NOMO-1 (cell line): ENCODE data around the gene KIF20A.
"Not testable (repeated sequence)": the region's sequence is repeated elsewhere in the genome, so short reads cannot be mapped to it uniquely, and the experiment has no call there.

Source experiments
- DNase-seq, 2 experiments: peaks; one replicate each; lab custom pipeline; 2025; ENCODE audit not compliant: unreplicated experiment in 2 of 2; lab: John Stamatoyannopoulos, UW

KIF20A gene

DNA sequence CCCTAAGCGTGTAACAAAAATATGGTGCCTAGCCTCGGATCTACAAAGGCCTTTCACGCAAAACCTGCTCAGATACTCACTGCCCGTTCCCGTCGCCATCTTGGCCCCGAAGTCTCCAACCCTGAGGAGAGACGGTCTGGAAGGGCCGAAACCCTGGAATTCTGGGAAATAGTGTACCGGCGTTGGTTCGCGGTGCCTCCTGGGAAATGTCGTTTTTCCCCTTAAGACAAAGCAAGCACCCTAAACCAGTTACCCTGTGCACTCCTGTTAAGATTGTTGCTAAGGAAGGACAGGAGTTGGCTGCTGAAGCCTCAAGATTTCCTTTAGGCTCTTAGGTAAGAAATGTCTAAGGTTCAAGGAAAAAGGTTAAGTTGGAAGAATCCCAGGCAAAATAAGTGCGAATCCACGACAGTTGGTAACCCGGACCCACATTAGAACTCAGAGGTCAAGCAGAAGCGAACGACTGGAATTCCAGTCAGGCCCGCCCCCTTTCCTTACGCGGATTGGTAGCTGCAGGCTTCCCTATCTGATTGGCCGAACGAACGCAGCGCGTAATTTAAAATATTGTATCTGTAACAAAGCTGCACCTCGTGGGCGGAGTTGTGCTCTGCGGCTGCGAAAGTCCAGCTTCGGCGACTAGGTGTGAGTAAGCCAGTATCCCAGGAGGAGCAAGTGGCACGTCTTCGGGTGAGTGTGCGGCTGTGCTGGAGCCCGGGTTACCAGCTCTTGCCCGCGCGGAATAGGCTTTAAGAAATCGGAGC, at the start of gene KIF20A, which contains the start of gene BRD8:
Gene KIF20A, plus strand, starts transcription at position 597 of the 761 bp plus-strand sequence. CDS start 569 bp downstream, outside the sequence.
Gene BRD8, minus strand, starts transcription at position 115 of the 761 bp plus-strand sequence. Its CDS starts 16 bp downstream, at position 99.
- DNase-seq, result peak; percentile 97 to 99

DNA sequence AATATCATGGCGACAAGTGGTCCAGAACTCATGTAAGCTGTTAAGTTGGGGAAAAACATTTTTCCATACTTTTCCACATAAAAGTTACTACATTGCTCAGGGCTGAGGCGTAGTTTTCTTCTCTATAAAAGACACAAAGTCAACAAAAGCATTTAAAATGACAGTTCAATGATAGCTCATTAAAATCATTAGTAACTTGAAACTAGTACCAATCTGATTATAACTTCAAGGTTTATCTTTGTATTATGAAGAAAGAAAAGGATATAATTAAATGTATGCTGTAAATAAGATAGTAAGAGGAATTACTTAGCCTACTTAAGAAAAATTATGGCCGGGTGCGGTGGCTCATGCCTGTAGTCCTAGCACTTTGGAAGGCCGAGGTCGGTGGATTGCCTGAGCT, 49.6 kb upstream of the KIF20A start:
- DNase-seq, result no peak

DNA sequence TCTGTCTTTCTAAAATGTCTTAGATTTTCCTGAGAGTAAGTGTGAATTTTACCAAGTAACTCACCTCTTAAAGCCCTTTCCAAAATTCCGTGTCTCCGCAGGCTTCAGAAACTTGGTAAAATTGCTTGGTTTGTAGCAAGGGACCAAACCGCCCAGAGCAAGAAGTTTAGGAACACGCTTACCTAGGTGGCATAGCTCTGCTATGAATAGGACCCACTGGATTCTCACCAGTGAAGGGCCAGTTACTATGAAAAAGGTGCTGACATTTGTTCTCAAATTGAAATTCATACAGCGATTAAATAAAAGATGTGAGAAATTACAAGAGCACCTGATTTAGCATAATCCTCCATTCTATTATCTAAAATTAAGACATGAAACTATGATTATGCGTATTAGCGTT, 46.4 kb upstream of the KIF20A start:
- DNase-seq, result no peak

DNA sequence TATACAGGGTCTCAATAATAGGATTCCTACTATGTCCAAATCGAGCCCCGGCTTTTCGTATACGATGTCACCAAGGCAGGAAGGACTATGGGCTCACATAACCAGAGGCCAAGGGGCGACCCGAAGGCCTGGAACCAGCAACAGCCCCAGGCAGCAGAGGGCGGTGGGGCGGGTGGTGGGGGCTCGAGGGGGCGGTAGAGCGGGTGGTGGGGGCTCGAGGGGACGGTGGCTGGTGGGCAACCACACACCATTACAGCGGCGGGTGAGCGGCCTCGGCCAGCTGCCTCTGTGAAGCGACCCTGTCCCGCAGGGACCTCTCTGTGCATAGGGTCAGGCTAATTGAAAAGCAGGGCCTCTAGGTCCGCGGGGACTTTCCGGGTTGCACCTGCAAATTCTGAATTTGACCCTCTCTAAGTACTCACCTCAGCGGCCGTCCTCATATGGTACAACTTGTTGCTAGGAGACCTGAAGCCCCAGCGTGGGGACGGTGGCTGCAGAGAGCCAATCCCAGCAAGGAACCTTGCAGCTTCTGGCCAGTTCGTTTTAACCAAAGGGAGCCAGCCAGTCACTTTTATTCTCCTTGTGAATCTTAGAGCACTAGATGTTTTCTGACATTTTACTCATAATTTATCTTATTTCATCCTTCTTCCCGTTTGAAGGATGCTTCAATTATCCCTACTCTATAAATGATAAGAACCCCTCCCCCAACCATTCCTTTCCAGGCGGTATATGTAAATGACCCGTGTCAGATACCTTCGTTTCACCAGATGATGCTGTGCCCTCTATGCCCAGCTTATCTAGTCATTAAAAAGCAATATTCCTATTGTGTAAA, 39.7 kb upstream of the KIF20A start, which contains the start of gene NME5:
Gene NME5, minus strand, starts transcription at position 480 of the 832 bp plus-strand sequence. CDS start 648 bp downstream, outside the sequence.
- no peak for DNase-seq

DNA sequence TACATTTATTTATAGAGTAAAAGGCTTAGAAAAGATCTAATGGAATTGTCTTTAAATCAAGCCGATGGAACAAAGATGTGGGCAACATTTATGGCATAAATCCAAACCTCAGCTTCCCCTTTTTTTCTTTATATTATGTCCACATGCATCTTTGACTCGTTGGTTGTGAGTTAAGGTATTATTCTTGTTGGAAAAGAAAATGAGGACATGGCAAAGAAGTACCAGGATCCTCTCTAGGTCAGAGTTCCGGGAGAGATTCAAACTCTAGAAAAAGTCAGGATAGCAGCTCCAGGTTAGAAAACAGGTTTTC, 39.2 kb upstream of the KIF20A start:
- peak; percentile 17 to 74 for DNase-seq

DNA sequence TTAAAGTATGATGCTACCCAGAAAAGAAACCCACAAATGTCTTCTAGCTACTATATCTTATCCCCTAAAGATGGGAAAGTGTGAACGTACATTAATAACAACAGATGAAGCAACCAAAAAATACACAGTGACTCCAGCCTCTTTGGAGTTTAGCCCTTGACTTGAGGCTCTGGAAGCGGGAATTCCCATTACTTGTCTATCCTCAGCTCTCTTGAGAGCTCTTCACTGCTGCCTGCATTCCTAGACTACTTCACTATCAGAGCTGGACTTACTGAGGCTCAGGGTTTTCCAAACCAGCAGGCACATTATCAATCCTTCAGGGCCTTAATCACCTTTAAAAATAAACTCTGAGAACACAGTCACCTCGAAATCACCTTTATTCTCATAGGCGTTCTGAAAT, 38.6 kb upstream of the KIF20A start:
- DNase-seq, result no peak

DNA sequence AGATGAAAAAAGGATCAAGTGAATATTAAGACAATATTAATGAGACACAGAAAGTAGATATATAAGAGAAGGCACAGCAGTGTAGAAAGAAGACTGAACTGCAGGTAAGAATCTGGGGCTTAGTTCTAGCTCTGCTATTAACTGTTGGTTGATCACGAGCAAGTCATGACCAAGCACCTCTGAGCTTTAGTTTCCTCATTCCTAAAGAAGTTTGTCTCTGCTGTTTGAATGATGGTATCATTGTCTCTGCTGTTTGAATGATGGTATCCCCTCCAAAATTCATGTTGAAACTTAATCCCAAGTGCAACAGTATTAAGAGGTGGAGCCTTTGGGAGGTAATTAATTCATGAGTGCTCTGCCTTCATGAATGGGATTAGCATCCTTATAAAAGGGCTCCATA, 37.2 kb upstream of the KIF20A start:
- DNase-seq, result no peak

DNA sequence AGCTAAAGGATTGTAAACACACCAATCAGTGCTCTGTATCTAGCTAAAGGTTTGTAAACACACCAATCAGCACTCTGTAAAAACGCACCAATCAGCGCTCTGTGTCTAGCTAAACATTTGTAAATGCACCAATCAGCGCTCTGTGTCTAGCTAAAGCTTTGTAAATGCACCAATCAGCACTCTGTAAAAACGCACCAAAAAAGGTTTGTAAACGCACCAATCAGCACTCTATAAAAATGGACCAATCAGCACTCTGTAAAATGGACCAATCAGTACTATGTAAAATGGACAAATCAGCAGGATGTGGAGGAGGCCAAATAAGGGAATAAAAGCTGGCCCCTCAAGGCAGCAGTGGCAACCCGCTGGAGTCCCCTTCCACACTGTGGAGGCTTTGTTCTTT, 35.3 kb upstream of the KIF20A start:
- not testable (repeated sequence) for DNase-seq

DNA sequence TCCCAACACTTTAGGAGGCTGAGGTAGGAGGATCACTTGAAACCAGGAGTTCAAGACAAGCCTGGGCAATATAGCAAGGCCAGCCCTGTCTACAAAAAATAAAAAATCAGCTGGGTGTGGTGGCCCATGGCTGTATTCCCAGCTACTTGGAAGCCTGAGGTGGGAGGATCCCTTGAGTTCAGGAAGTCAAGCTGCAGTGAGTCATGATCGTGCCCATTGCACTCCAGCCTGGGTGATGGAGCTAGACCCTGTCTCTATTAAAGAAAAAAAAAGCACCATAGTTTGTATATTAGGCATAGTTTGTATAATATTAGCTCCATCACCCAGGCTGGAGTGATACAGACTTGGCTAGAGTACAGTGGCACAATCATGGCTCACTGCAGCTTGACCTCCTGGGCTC, 30.1 kb upstream of the KIF20A start:
- DNase-seq, result no peak

DNA sequence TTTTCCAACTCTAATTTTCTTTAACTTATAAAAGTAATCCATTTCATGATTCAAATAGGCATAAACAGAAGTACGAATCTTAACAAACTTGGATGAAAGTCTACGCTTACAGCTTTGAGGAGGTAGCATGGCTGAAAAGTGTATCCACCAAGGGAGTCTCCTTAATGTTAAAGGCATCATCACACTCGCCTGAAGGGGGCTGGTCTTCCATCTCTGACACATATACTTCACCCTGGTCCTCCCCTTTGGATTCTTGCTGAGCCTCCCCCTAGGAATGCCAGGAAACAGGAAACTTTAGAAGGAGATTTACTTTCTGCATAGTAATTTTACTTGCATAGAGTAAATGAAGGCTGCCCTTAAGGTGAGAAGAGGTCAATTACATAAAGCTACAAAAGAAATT, 29.4 kb upstream of the KIF20A start:
- DNase-seq, result no peak

DNA sequence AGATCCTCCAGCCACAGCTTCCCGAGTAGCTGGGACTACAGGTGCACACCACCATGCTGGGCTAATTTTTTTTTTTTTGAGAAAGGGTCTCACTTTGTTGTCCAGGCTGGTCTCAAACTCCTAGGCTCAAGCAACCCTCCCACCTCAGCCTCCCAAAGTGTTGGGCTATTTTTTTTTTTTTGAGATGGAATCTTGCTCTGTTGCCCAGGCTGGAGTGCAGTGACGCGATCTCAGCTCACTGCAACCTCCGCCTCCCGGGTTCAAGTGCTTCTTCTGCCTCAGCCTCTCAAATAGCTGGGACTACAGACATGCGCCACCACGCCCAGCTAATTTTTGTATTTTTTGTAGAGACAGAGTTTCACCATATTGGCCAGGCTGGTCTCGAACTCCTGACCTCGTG, 22.9 kb upstream of the KIF20A start:
- DNase-seq, result not testable (repeated sequence)

DNA sequence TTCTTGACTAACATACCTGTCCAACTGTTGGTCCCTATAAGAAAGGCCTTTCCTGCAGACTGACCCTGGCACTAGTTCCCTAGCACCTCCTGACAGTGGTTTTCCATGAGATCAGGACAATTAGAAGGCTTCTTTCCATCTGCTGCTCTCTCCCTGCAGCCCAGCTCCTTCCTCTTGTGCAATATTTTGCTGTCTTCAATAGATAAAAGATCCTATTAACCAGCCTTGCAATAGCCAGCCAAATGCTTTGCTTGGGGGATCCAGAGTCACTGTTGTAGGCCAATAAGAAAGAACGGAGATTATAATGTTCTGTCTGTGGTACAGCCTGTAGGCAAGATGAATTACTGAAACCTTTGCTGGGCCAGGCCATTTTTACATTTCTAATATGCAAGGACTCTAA, 21.3 kb upstream of the KIF20A start:
- no peak for DNase-seq

DNA sequence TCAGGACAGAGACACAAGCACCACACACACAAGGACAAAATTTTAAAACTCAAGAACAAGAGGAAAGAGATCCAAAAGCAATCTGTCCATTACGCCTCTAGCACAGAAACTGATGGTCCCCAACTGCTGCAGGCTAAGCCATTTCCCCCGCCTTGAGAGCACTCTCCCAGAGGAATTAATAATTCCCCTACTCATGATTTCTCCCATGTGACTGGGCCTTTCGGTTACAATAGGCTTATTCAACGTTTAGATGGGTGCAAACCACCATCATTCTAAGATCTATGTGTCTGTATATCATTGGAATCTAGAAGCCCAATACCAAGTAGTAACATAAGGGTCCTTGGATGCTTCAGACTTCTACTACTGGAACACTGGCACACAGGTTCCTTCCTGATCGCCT, 19.2 kb upstream of the KIF20A start:
- no peak for DNase-seq

DNA sequence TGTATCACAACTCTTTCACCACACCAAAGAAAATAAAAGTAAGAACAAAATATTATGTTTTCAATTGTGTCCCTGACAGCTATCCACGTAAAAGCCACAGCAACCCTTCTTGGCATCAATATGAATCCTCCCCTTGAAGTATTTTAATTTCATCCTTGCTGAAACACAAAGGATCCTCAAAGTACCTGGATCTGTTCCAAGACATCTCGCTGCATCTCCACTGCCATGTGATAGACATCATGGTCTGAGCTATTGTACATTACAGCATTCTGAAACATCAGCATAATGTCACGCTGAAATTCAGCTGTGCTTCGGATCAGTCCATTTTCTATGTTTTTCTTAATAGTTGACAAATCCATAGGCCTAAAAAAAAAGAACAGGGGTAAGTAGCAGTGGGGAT, 18.2 kb upstream of the KIF20A start:
- no peak for DNase-seq

DNA sequence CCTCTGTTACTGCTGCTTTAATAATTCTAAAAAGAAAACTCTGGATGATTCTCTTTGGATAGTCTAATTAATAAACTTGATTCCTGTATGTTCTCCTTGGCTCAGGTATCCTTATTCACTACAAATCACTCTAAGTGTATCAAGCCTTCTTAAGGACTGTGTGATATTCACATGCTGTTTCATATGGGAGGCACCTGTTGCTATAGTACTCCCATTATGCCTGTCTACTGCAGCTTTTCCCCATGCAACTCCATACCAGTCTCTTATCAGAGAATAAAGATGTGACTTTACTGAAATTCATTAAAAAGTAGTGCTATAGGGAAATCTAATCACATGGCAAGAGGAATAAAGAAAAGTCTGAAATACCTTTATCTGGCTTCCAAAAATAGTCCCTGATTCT, 15.2 kb upstream of the KIF20A start:
- DNase-seq, result no peak

DNA sequence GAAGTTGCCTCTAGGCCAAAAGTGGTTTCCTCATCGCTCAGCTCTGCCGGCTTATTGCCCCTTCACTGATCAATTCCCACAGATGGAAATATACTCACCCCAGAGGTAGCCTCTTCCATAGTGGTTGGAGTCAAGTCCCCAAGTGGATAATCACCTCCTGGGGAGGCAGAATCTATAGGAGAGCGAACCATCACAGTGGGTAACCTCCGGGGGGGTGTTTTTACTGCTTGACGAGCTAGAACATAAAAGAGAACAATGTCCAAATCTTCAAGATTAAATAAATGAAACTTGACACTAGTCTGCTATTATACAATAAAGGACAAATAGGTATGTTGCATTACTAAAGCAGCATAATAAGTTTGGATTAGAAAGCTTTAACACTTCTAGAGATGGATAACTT, 9.8 kb upstream of the KIF20A start:
- no peak for DNase-seq

DNA sequence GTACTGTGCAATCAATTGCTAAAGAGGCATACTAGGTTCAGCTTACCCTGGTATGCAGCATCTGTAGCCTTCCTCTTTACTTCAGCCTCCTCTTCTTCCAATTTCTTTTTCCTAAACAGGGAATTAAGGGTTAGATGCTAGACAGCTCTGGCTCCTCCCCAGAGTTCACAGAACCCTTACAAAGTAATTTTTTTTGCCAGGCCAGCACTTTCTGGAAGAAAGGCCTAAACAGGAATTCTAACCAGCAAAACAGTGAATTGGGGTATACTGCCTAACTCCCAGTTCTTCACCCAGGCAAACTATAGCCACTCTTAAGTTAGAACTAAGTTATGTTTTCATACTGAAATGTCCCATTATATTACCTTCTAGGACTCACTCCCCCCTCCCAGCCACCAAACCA, 8.6 kb upstream of the KIF20A start:
- DNase-seq, result no peak

DNA sequence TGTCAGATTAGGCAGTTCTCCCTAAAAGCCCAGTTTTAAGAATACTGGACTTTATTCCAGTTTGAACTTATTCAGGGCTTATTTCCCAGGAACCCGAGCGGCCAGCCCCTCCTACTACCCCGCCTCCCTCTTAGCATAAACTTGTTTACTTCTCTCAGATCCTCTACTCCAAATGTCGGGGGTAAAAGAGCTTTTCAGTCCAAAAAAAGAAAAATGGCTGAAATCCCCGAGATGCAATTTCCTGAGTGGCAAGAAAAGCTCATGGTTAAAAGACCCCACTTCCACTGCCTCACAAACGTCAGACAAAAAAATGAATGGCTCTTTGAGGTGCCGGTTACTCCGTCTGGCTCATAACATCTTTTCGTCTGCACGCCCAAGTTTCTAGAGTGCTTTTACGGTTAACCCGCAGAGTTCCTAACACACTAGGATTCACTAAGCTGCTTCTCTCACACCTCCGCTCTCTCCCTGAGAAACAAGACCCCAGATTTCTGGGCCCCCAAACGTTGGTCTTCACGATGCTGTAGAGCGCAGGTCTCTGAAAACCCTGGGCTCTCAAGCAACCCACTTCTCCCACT, 884 bp upstream of the KIF20A start:
- DNase-seq, result peak; percentile 2 to 35

DNA sequence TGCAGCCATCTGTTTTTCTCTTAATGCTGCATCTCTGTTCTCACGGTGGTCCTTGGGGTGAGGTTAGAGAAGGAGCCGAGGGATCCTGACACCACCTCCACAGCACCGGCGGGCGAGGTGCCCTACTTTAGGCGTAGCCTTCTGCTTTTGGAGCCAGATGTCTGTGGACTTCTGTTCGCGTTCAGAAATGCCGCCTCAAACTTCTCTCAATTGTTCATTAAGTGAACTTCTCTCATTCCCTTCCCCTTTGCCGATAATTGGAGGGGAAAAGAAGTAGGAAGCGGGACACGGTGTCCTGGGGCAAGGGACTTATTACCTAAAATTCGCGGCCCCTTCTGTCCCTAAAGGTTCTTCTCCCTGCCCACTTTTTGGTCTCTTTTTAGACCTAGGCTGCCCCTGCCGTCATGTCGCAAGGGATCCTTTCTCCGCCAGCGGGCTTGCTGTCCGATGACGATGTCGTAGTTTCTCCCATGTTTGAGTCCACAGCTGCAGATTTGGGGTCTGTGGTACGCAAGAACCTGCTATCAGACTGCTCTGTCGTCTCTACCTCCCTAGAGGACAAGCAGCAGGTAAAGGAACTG, 455 bp downstream of the KIF20A start:
- DNase-seq, result peak; percentile 4 to 32

DNA sequence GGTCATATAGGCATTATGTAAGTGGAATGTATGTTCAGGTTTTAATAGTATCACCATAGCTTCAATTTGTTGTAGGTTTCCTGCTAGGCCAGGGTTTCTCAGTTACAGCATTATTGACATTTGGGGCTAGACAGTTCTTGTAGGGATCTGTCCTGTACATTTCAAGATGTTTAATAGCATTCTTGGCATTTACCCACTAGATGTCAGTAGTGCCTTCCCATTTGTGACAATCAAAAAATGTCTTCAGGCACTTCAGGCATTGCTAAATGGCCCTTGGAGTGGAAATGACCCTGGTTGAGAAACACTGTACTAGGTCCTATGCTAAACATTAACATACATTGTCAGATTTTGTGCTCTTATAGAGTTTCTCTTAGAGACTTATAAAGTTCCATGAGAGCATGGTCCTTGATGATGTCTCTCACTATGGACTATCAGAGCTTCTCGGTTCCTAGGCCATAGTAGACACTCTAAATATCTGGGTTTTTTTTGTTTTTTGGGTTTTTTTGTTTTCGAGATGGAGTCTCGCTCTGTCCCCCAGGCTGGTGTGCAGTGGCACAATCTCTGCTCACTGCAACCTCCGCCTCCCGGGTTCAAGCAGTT, 1.4 kb downstream of the KIF20A start:
- DNase-seq, result peak; percentile 68 to 95

DNA sequence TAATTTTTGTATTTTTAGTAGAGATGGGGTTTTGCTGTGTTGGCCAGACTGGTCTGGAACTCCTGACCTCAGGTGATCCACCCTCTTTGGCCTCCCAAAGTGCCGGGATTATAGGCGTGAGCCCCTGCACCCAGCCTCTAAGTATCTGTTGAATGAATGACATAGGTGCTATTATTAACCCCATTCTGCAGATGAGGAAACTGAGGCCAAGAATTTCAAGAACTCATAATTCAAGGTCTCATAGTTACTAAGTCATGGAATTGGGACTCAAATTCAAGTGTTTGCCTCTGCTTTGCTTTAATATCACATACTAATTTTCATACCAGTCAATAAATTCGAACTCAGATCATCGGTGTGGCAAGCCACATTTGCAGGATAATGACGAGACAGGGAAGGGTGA, 1.9 kb downstream of the KIF20A start:
- no peak for DNase-seq
